HCT116 (cell line): ENCODE data around the gene CPEB1. TPM values are rescaled to one million over a fixed set of nuclear protein-coding genes. Genes with fewer than 3 reads are reported as not detected.

Experiments used
- ATAC-seq: fragments of 200-7000 bp; cut with Tn5 transposase; 2 replicates; pipeline ENCODE4 v1.9.1; 2020; ENCODE audit warnings: mild to moderate bottlenecking, moderate library complexity
- BruUV-seq: library from RNA; stranded (reverse); fragments of 400-500 nt; replicated peaks from 2 replicates; lab custom pipeline; 2021; lab: Mats Ljungman, UMichigan
- CTCF ChIA-PET: fragments of 300-600 bp; sonication (Branson Sonifier 250); formaldehyde crosslinking; loops from one replicate; lab custom pipeline; 2021; ENCODE audit warnings: antibody characterized with exemption; lab: Charles Lee
- POLR2A ChIA-PET: fragments of 300-600, 350-600 bp; sonication (Branson Sonifier 250); formaldehyde crosslinking; loops from one replicate; lab custom pipeline; 2021; ENCODE audit warnings: antibody characterized with exemption; lab: Charles Lee
- RAD21 ChIA-PET, 2 experiments: fragments of 300-600 bp; sonication (Branson Sonifier 250); formaldehyde crosslinking; loops; one replicate each; lab custom pipeline; 2023; ENCODE audit warnings: low total read pairs in 2 of 2; ENCODE audit not compliant: uncharacterized antibody in 2 of 2, unreplicated experiment in 2 of 2, low non-redundant PET in 1 of 2; lab: Charles Lee
- DNase-seq: peaks from one replicate; pipeline ENCODE4 v3.0.0-alpha.2; 2010; ENCODE audit warnings: low read depth, low spot score
- H2AFZ ChIP-seq: fragments of 200-600 bp; shearing (Covaris generic), sonication (generic); 2 replicates; pipeline ENCODE4 v1.6.1; 2017; ENCODE audit warnings: low read depth, mixed run types, mixed read lengths, antibody characterized with exemption, low read length; ENCODE audit not compliant: poor library complexity, severe bottlenecking
- H3K27ac ChIP-seq: 2 replicates; pipeline ENCODE4 v1.5.1; 2012; ENCODE audit warnings: low read depth, low read length
- H3K27me3 ChIP-seq: fragments of 200-600 bp; sonication (generic); 2 replicates; pipeline ENCODE4 v1.6.1; 2016; ENCODE audit warnings: mixed run types, low read length, mixed read lengths; ENCODE audit not compliant: insufficient read depth
- H3K36me3 ChIP-seq, 2 experiments: fragments of 200-500 bp in 1 of 2; fragments of 200-600 bp in 1 of 2; sonication (Bioruptor generic) in 1 of 2; sonication (generic) in 1 of 2; 2 replicates each; pipeline versions ENCODE4 v1.5.1 to v1.6.1; 2014 to 2016; ENCODE audit warnings: low read length in 2 of 2, inconsistent platforms in 1 of 2, mixed read lengths in 1 of 2, mixed run types in 1 of 2; ENCODE audit not compliant: insufficient read depth in 2 of 2, control insufficient read depth in 1 of 2
- H3K4me1 ChIP-seq, 2 experiments: fragments of 200-600 bp in 1 of 2; sonication (generic) in 1 of 2; 2 replicates each; pipeline versions ENCODE4 v1.5.1 to v1.6.1; 2012 to 2017; ENCODE audit warnings: low read length in 2 of 2, inconsistent platforms in 1 of 2, mild to moderate bottlenecking in 1 of 2, mixed read lengths in 1 of 2, mixed run types in 1 of 2, moderate library complexity in 1 of 2; ENCODE audit not compliant: insufficient read depth in 2 of 2, control insufficient read depth in 1 of 2
- H3K4me2 ChIP-seq: fragments of 200-600 bp; sonication (generic); 2 replicates; pipeline ENCODE4 v1.6.1; 2017; ENCODE audit warnings: mixed run types, low read length, mixed read lengths
- H3K4me3 ChIP-seq, 2 experiments: fragments of 200-600 bp in 1 of 2; sonication (generic) in 1 of 2; replicated peaks in 1 of 2; 2 replicates each; pipeline ENCODE4 v1.5.1; 2011 to 2016; ENCODE audit warnings: low read length in 2 of 2, control low read depth in 1 of 2, low read depth in 1 of 2, mild to moderate bottlenecking in 1 of 2, mixed read lengths in 1 of 2, mixed run types in 1 of 2
- H3K79me2 ChIP-seq: fragments of 200-600 bp; sonication (generic); 2 replicates; pipeline ENCODE4 v1.6.1; 2017; ENCODE audit warnings: mild to moderate bottlenecking, mixed run types, low read length, moderate library complexity, mixed read lengths; ENCODE audit not compliant: insufficient read depth
- H3K9ac ChIP-seq: fragments of 200-600 bp; sonication (generic); 2 replicates; pipeline ENCODE4 v1.6.1; 2016; ENCODE audit warnings: low read length, mixed read lengths
- H3K9me2 ChIP-seq: fragments of 200-600 bp; sonication (generic), shearing (Covaris generic); 2 replicates; pipeline ENCODE4 v1.6.1; 2017; ENCODE audit warnings: mixed run types, mild to moderate bottlenecking, moderate library complexity; ENCODE audit not compliant: insufficient read depth
- H3K9me3 ChIP-seq, 2 experiments: fragments of 200-500 bp in 1 of 2; fragments of 200-600 bp in 1 of 2; sonication (Bioruptor generic) in 1 of 2; sonication (generic) in 1 of 2; 2 replicates each; pipeline ENCODE4 v1.6.1; 2014 to 2017; ENCODE audit warnings: low read length in 2 of 2, mixed read lengths in 2 of 2, inconsistent platforms in 1 of 2, low read depth in 1 of 2, mild to moderate bottlenecking in 1 of 2, mixed run types in 1 of 2, moderate library complexity in 1 of 2; ENCODE audit not compliant: control insufficient read depth in 1 of 2, insufficient read depth in 1 of 2
- H4K20me1 ChIP-seq: fragments of 200-600 bp; sonication (generic), shearing (Covaris generic); 2 replicates; pipeline ENCODE4 v1.6.1; 2017; ENCODE audit warnings: mixed run types, mild to moderate bottlenecking, moderate library complexity; ENCODE audit not compliant: insufficient read depth
- ATF3 ChIP-seq: IDR thresholded peaks from 2 replicates; pipeline ENCODE4 v1.6.1; 2012
- CBX3 ChIP-seq: IDR thresholded peaks from 2 replicates; pipeline ENCODE4 v1.6.1; 2012; ENCODE audit warnings: low read depth
- CTCF ChIP-seq, 3 experiments: fragments of 200-600 bp in 1 of 3; sonication (generic) in 1 of 3; IDR thresholded peaks in 2 of 3; conservative IDR thresholded peaks in 1 of 3; 2 replicates each; pipeline ENCODE4 v1.5.1; 2012 to 2017; ENCODE audit warnings: low read depth in 2 of 3, low read length in 2 of 3, antibody characterized with exemption in 1 of 3, borderline replicate concordance in 1 of 3, control low read depth in 1 of 3, mild to moderate bottlenecking in 1 of 3, mixed read lengths in 1 of 3, mixed run types in 1 of 3, moderate library complexity in 1 of 3; ENCODE audit not compliant: insufficient read depth in 1 of 3
- EGR1 ChIP-seq: IDR thresholded peaks from 2 replicates; pipeline ENCODE4 v1.6.1; 2012; ENCODE audit warnings: low read depth
- ELF1 ChIP-seq: IDR thresholded peaks from 2 replicates; pipeline ENCODE4 v1.6.1; 2012; ENCODE audit warnings: low read depth, borderline replicate concordance
- EZH2 ChIP-seq: fragments of 200-600 bp; sonication (generic); IDR thresholded peaks from 2 replicates; pipeline ENCODE4 v1.6.1; 2017; ENCODE audit warnings: antibody characterized with exemption, mixed run types
- EZH2phosphoT487 ChIP-seq: fragments of 200-600 bp; IDR thresholded peaks from 2 replicates; pipeline ENCODE4 v1.6.1; 2018; ENCODE audit warnings: antibody characterized with exemption, borderline replicate concordance
- FOSL1 ChIP-seq: IDR thresholded peaks from 2 replicates; pipeline ENCODE4 v1.6.1; 2012; ENCODE audit warnings: low read depth
- REST ChIP-seq: IDR thresholded peaks from 2 replicates; pipeline ENCODE4 v1.6.1; 2012; ENCODE audit warnings: low read depth
- SIN3A ChIP-seq: IDR thresholded peaks from 2 replicates; pipeline ENCODE4 v1.6.1; 2012; ENCODE audit warnings: low read depth
- SRF ChIP-seq: IDR thresholded peaks from 2 replicates; pipeline ENCODE4 v1.6.1; 2012; ENCODE audit warnings: low read depth
- ZBTB33 ChIP-seq: IDR thresholded peaks from 2 replicates; pipeline ENCODE4 v1.6.1; 2011; ENCODE audit warnings: mild to moderate bottlenecking, low read length, moderate library complexity; ENCODE audit not compliant: insufficient replicate concordance; ENCODE audit errors: extremely low read depth
- ZNF274 ChIP-seq: fragments of 200-500 bp; sonication (Bioruptor generic); IDR thresholded peaks from 2 replicates; pipeline ENCODE4 v1.6.1; 2014; ENCODE audit warnings: mild to moderate bottlenecking, low read depth, low read length, inconsistent platforms
- intact Hi-C: fragments of 100-400 bp; cut with micrococcal nuclease; formaldehyde crosslinking; loops from 2 replicates; pipeline ENCODE4 v1.10.0; 2022
- total RNA-seq: library from RNA; stranded (reverse); gene quantifications from one replicate; pipeline ENCODE4 v1.2.1, GENCODE V29; 2021; ENCODE audit not compliant: unreplicated experiment

CPEB1 gene
- total RNA-seq, 1 experiment from 2014 or later = not detected

- no peak overlapping the region for H3K27ac ChIP-seq
- no peak overlapping the region for H3K4me3 ChIP-seq
- intact Hi-C loops = no loop called here
- ChIA-PET POLR2A (no interaction called here), CTCF (no interaction called here), RAD21 (no interaction called here)
- H3K27me3 ChIP-seq = peaks cover 4% of the 10 kb centered on the region; the same call in 1 of the 2 replicates
- no peak overlapping the region for H3K4me2 ChIP-seq
- ATAC-seq = no peak
- H3K4me1 ChIP-seq = no peaks in the 10 kb centered on the region
- no peak overlapping the region for H2AFZ ChIP-seq
- H3K9me2 ChIP-seq = no peaks in the 10 kb centered on the region
- no peak overlapping the region for H3K9ac ChIP-seq
- H3K9me3 ChIP-seq = no peaks in the 10 kb centered on the region
- TF ChIP-seq ZBTB33 (no peak), SIN3A (no peak), ZNF274 (no peak), ATF3 (no peak), REST (no peak), ELF1 (no peak), EZH2 (no peak), SRF (no peak), EGR1 (no peak), CBX3 (no peak), EZH2phosphoT487 (no peak), CTCF (IDR thresholded peaks at IDR 0.05 in 2 of 3, conservative IDR thresholded peaks at IDR 0.05 in 1 of 3; ENCODE audit: borderline replicate concordance in 1 of 3, insufficient read depth in 1 of 3, low read depth in 2 of 3, low read length in 2 of 3) (no peak), FOSL1 (no peak)
- TF ChIP-seq, all 23 proteins: peak for 0
- Histone ChIP-seq H4K20me1 (no peaks in the 10 kb centered on the region), H3K79me2 (no peaks in the 10 kb centered on the region), H3K36me3 (no peaks in the 10 kb centered on the region)
- no TSS peak for BruUV-seq
- no peak for DNase-seq
Observed at GRCh38 chr15:82580713-82581112, 66.5 kb downstream of the CPEB1 start.
